ENCODE data around the gene NECAB2.

- no peak for TF ChIP-seq EP300 (IDR thresholded peaks at IDR 0.05)
- TF ChIP-seq CTCF (IDR thresholded peaks at IDR 0.05) = no peak
Measured at GRCh38 chr16:83983491-83983890, 15.4 kb downstream of the NECAB2 start.

All from tibial nerve (tissue), 4 donors.